NCI-H2196 treated with DMSO at 0.1 percent for 48 hours (cell line): ENCODE data around the gene C10orf95.
"Not testable (repeated sequence)": the region's sequence is repeated elsewhere in the genome, so short reads cannot be mapped to it uniquely, and the experiment has no call there.

Source experiments
- DNase-seq: peaks from one replicate; lab custom pipeline; 2025; ENCODE audit not compliant: unreplicated experiment; lab: John Stamatoyannopoulos, UW

The C10orf95 gene, protein sequence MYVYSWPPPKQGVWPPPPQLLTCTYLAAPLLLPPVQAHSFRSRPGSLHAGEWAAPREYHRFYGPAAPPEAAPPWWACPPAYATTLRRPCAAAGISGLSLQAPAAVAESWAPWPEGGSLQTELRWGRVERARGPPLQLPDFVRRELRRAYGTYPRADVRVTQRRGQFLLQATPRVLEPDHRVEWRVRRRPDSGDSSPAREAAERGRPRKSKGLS

DNA sequence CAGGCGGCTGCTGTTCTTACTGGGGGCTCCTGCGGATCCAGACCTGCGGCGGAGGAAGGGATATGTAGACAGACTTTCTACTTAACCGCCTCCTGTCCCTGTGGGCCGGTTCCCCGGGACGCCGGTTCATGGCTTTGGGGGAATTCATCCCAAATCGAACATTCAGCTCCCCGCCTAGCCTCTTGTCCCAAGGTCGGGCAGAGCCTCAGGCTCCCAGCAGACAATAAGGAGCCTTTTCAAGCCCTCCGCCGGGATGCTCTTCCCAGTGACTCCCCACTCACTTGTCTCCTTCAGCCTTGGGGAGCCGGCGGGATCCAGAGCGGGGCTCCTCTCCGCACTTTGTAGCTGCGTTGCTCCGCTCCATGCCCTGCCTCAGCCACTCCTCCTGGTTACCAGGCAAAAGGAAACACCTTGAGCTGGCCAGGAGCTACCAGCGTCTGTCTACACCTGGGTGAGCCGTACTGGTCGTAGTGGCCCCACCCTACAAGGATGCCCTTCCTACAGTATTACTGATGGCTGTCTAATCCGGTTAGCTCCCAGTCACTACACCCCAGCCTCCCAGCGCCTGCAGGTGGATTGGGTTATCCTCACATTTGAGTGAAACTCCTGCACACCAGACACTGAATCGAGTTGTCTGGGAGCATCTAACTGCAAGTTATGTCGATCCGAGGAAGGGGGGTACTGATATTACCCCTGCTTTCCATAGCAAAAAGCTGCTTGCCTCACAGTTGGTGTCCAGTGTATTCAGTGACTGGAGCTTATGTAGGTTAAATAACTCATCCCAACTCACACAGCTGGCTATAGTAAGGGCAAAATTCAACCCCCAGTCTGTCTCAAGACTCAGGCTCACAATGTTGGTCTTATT, at the start of gene C10orf95:
C10orf95 (minus strand) TSS at position 439 of the 865 bp plus-strand sequence. CDS start 450 bp downstream, outside the sequence.
- DNase-seq, result no peak

DNA sequence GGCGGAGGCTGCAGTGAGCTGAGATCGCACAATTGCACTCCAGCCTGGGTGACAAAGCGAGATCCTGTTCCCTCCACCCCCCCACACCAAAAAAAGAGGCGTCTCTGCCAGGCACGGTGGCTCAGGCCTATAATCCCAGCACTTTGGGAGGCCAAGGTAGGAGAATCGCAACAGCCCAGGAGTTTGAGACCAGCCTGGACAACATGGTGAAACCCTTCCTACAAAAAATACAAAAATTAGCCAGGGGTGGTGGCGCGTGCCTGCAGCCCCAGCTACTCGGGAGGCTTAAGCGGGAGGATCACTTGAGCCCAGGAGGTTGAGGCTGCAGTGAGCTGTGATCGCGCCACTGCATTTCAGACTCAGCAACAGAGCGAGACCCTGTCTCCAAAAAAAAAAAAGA, 49.3 kb upstream of the C10orf95 start:
- not testable (repeated sequence) for DNase-seq

DNA sequence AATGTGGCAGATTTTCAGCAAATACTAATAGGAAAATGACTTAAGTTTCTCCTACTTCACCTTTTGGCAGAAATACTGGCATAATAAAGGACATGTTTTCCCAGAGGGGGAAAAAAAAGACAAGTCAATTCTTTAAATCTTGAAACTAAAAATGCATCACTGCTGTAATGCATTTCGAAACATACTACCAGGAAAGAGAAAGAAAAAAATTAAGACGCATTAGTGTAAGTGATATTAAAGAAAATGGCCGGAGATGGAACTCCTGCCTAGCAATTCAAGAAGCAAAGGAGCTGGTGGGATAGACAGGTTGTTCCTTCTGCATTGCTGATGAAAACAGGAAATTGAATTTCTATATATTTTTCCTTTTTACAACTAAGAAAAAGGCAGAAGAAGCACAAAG, 48.0 kb upstream of the C10orf95 start:
- no peak for DNase-seq

DNA sequence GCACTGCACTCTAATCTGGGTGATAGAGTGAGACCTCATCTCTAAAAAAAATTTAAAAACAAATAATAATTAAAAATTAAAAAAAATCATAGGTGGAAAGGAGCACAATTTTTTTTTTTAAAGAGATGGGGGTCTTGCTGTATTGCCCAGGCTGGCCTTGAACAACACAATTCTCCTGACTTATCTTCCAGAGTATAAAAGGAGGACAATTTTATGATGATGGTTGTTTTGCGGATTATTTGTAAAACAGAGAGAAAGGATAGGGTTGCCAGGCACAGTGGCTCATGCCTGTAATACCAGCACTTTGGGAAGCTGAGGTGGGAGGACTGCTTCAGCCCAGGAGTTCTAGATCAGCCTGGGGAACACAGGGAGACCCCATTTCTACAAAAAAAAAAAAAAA, 46.2 kb upstream of the C10orf95 start:
- no peak for DNase-seq

DNA sequence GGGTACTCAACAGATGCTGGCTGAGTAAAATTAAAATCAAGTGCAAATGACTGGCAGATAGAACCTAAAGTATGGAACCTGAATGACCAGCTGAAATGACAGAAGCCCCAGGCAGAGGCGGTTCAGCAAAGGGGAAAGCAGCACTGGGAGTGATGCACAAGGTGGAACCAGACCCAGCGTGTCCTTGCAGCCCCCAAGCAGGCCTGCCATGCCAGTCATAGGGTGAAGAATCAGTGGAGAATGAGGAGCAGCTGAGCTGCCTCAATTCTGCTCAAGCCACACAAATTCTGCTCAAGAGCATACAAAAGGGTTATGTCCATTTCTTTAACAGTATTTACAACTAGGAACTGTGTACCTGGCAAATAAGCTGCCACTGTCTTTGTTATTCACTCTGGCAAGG, 42.4 kb upstream of the C10orf95 start:
- no peak for DNase-seq

DNA sequence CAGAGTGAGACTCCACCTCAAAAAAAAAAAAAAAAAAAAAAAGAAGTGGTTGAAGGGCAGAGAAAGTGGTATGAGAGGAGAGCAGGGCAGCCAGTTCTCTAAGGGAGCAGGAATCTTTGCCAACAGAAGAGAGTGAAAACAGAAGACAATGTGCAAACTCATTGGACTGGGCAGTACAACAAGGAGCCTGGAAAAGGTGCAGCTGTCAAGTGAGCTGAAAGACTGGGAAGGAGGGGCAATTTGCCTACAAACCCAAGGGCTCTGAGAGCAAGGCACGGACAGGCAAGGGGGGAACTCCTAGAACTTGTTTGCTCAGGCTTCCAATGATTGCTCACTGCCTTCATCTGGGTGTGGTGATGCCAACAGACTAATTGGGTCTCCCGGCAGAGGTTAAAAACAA, 41.6 kb upstream of the C10orf95 start:
- no peak for DNase-seq

DNA sequence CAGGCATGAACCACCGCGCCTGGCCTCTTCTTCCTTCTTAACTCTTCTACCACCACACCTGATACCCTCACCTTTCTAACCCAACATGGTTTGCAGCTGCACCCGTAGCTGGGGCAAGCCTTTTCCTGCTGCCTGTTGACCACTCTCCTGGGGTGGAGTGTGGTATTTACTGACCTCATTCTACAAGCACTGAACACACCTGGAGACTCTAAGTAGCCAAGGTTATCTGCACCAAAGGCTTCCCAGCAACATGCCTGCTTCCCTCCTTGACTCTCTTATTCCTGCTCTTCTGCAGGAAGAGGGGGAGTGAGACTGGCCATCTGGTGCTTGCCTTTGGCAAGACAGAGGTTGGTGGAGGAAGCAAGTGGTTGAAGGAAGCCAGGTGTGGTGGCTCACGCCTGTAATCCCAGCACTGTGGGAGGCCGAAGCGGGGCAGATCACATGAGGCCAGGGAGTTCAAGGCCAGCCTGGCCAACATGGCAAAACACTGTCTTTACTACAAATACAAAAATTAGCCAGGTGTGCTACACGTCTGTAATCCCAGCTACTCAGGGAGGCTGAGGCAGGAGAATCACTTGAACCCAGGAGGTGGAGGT, 41.1 kb upstream of the C10orf95 start:
- no peak for DNase-seq

DNA sequence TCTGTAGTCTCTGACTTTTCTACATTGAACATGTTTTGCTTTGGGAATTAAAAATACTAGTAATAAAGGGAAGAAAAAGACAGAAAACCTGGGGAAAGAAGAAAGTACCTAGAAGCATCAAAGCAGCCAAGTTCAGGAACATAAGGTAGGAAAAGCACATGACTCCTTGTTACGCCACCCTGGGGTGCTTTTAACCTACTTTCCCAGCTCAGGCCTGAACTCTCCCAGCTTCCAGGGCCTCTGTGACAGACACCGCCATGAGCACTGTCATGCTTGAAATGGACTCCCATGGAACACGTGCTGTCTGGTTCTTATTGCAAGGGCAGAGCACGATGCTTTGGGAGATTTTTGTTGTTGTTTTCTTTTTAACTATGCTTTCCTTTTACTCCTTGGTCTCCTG, 39.8 kb upstream of the C10orf95 start:
- no peak for DNase-seq

DNA sequence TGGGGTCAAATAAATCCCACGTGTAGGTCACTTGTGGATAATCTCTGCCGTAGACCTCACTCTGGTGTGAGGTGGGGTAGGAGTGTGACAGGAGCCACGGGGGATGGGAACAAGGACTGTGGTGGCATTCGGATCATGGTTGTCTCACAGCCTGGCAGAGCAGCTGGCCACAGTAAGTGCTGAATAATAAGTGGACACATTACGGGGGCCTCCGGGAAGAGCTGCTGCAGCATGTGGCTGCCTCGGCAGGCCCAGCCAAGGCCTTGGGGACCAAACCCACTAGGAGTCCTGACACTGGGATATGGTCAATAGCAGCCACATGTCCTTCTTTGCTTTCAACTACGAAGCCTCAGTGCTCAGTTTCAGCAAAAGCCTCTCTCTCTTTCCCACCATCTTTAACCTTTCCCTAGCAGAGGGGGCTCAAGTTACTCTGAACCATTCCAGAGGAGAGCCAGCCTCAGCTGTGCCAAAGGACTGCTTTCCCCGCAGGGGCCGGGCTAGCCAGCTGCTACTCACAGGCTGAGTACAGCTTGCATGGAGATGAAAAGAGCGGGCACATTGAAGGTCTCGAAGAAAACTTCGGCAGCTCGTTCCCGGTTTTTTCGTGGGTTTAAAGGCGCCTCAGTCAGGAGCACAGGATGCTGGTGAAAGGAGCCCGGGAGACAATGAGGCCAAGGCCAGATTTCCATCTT, 33.9 kb upstream of the C10orf95 start:
- no peak for DNase-seq

DNA sequence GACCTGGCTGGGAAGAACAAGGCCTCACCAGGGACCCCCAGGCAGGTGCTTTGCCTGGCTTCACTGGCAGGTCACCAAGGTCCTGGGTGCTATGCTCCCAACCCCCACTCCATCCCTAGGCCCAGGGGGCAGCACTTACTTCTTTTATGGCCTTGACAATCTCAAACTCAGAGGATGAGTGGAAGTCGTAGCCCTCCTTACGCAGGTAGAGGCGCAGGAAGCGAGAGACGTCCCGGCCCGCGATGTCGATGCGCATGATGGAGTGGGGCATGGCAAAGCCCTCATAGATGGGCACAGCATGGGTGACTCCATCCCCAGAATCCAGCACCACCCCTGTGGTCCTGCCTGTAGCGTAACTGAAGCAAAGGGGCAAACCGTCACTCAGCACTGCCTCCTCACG, 32.7 kb upstream of the C10orf95 start:
- DNase-seq, result no peak

DNA sequence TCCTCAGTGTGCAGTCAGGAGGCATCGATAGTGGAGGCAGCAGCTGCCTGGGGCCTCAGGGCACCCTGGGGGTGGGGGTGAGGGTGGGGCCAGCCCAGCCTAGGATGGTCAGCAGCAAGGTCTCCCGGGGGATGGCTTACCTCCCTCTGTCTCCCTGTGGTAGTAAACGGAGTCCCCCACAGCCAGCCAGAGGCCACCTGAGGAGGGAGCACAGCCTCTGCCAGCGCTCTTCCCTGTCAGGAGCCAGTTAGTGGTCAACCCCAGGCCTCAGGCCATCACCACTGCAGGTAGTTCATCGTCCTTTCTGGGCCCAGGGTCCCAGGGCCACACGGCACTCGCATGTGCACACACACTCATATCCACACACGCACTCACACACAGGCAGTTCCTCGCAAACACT, 29.1 kb upstream of the C10orf95 start:
- DNase-seq, result no peak

DNA sequence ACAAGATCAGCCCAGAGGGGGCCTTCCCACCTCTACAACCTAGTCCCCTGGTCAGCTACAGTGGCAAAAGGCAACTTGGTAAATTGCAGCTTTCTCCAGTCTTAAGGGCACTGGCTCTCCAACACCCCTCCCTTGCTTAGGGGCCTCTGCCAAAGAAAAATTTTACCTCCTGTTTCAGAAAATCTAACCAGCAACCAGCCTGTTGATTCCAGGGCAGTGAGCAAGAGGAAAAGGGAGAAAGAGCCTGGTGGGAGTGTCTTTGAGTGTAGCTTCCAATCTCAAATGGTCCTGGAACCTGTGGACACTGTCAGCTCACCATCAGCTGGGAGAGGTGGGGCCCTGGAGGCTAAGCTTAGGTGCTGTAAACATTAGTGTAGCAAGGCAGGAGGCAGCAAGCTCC, 28.3 kb upstream of the C10orf95 start:
- DNase-seq, result no peak

DNA sequence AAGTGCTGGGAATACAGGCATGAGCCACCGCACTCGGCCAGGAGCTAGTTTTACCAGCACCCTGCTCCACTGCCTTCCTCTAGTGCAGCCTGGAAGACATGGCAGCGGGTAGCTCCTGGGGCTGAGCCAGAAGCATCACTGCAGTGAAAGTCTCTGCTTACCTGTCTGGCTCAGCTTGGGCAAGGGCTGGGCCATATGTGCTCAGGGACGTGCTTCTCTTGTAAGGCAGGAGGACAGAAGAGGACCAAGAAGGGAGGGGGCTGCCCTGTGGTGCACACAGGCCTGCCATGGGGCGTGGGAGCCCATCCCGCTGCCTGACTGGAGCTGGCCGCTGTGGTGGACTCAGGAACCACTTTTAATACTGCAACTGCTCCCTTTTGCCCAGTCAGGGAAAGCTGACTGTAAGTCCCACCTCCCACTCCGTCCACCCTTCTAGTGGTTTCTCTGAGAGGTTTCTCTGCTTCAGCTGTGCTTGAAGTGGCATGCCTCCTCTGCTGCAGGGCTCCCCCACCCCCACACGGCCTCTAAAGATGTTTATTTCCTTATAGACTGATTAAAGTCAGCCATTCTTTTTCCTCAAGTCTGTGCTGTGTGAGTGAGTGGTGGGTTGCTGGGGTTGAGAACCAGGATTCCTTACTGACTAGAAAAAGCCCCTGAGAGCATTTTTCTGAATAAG, 25.3 kb upstream of the C10orf95 start:
- no peak for DNase-seq

DNA sequence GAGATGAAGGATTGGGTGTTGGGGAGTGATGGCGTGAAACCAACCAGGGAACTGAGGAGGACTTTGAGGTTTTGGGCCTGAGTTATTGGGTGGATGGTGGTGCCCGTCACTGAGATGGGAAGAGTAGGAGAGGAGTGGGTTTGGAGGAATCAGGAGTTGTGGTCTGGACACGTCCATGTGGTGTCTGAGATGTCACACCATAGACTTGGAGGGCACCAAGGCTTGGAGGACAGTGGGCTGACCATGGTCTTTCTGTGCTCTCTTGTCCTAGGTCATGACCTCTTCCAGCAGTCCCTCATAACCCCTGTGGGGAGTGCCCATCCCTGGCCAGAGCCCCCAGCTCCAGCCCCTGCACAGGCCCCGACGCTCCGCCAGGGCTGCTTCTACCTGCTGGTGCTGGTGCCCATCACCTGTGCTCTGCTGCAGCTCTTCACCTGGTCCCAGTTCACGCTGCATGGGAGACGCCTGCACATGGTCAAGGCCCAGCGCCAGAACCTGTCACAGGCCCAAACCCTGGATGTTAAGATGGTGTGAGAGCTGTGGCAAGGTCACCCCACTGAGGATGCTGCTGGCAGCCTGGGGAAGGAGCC, 24.2 kb upstream of the C10orf95 start:
- no peak for DNase-seq

DNA sequence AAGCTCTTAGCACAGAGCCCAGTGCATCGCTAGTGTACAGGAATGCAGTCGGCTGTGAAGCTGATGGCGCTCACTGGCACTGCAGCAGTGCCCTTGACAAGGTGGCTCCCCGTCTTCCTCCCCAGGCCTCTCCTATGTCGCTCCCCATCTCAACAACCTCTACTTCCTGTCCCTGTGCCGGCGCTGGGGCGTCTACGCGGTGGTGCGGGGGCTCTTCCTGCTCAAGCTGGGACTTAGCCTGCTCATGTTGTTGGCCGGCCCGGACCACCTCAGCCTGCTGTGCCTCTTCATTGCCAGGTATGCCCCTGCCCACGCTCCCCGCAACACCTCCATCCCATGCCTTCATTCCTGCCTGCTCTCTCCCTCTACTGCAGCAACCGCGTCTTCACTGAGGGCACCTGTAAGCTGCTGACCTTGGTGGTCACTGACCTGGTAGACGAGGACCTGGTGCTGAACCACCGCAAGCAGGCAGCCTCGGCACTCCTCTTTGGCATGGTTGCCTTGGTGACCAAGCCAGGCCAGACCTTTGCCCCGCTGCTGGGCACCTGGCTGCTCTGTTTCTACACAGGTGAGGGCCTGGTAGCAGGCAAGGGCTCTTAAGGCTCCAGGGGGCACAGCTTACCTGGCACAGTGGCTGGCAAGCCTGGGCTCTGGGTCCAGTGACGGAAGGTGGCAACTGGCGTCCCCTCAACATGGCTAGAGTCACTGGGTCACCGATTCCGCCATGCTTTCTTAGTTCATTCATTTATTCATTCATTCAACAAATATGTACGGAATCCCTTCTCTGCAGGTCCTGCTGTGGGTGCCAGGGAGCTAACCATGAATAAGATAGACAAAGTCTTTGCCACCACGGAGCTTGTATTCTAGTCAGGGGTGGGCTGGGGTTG, 22.3 kb upstream of the C10orf95 start:
- DNase-seq, result no peak

DNA sequence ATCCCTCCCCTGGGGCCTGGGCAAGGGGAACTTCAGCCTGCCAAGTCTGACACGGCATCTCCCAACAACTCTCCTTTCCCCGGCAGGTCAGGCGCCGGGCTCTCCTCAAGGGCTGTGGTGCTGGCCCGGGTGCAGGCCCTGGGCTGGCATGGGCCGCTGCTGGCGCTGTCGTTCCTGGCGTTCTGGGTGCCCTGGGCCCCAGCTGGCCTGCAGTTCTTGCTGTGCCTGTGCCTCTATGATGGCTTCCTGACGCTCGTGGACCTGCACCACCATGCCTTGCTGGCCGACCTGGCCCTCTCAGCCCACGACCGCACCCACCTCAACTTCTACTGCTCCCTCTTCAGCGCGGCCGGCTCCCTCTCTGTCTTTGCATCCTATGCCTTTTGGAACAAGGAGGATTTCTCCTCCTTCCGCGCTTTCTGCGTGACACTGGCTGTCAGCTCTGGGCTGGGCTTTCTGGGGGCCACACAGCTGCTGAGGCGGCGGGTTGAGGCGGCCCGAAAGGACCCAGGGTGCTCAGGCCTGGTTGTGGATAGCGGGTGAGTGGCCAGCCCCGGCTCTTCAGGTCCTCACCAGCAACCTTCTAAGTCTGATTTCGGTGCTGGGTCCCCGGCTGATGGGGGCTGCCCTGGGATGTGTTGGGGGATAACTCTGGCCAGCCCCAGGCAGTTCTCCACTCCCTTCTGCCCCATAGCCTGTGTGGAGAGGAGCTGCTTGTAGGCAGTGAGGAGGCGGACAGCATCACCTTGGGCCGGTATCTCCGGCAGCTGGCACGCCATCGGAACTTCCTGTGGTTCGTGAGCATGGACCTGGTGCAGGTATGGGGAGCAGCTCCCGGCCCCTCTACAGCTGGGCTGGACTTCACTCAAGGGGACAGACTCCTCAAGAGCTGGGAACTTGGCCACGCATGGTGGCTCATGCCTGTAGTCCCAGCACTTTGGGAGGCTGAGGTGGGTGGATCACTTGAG, 19.5 kb upstream of the C10orf95 start:
- DNase-seq, result no peak

DNA sequence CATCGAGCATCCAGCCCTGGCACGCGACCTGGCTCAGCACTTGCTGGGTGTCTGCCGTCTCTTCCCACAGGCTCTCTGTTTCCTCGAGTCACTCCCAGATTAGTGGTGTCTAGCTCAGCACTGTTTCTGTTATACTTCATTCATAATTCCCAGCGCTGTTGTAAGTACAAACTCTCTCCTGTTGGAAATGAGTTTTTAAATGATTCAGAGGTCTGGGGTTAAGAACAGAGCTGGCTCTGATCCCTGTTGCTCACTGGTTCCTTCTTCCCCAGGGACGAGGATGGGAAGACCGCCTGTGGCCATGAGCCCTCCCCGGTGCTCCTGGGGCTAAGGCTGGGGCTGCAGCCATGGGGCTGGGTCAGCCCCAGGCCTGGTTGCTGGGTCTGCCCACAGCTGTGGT, 17.3 kb upstream of the C10orf95 start:
- no peak for DNase-seq

DNA sequence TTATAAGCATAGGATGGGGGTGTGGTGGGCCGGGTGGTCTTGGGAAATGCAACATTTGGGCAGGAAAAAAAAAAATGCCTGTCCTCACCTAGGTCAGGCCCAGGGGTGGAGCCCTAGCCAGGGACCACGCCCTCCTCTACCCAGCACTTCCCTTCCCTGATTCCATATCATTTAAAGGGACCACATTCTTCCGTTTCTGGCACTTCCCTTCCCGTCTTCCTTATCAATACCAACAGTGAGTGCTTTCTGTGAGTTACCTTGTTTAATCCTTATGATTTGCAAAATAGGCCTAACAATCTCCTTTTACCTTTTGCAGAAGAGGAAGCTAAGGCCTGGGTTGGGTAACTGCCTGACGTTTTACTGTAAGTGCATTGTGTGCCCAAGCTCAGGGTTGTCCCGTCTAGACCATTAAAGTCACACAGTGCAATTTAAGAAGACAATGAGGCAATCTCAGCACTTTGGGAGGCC, 16.7 kb upstream of the C10orf95 start:
- no peak for DNase-seq
